HFFc6 (cell line): ENCODE results near the gene TBC1D14. TPM values are rescaled to one million over a fixed set of nuclear protein-coding genes. Genes with fewer than 3 reads are reported as not detected.

Experiments
- DNase-seq: peaks from one replicate; pipeline ENCODE4 v3.0.0-alpha.2; 2018
- H3K27ac Mint-ChIP-seq: 2 replicates; pipeline ENCODE4 v1.8.0; 2020; ENCODE audit warnings: mild to moderate bottlenecking, mixed read lengths
- H3K27me3 Mint-ChIP-seq: 2 replicates; pipeline ENCODE4 v1.8.0; 2021; ENCODE audit warnings: mild to moderate bottlenecking, moderate library complexity, mixed read lengths; ENCODE audit not compliant: insufficient read depth
- H3K36me3 Mint-ChIP-seq: 2 replicates; pipeline ENCODE4 v1.8.0; 2021; ENCODE audit warnings: low read depth, mixed read lengths
- H3K4me1 Mint-ChIP-seq: 2 replicates; pipeline ENCODE4 v1.8.0; 2020; ENCODE audit warnings: low read depth, mixed read lengths
- H3K4me3 Mint-ChIP-seq: 2 replicates; pipeline ENCODE4 v1.8.0; 2020; ENCODE audit warnings: mild to moderate bottlenecking, moderate library complexity, mixed read lengths
- H3K9me3 Mint-ChIP-seq: 2 replicates; pipeline ENCODE4 v1.8.0; 2020; ENCODE audit warnings: mild to moderate bottlenecking, mixed read lengths
- CTCF ChIP-seq: fragments of 200-600 bp; sonication (generic); IDR thresholded peaks from 2 replicates; pipeline ENCODE4 v1.5.0; 2021; ENCODE audit warnings: antibody characterized with exemption, mild to moderate bottlenecking
- total RNA-seq, 6 experiments: library from RNA; stranded (reverse); fragmentation: NEBNext Ultra II Directional; extraction: Animal tissue kit (Norgen Biotek cat#: 25700); gene quantifications; 2 replicates in 1 of 6; 3 replicates in 5 of 6; pipeline ENCODE4 v1.2.3, GENCODE V29; 2021

TBC1D14 gene
- total RNA-seq, 6 experiments from 2014 or later: 23.3 to 32.5 (median 27.9) TPM

- no peak for TF ChIP-seq CTCF
- peaks cover 1% of the 10 kb centered on the region for H3K27me3 Mint-ChIP-seq
- H3K4me3 Mint-ChIP-seq: no peak overlapping the region
- H3K4me1 Mint-ChIP-seq: peaks cover 7% of the 10 kb centered on the region
- no peak overlapping the region for H3K27ac Mint-ChIP-seq
- no peaks in the 10 kb centered on the region for H3K9me3 Mint-ChIP-seq
- no peak for DNase-seq
- H3K36me3 Mint-ChIP-seq: peaks cover 15% of the 10 kb centered on the region
Measured at GRCh38 chr4:6928081-6928480, 18.5 kb downstream of the TBC1D14 start.

GRCh38 chr4:6929339-6929811 is 19.7 kb downstream of the TBC1D14 start:
- Mint-ChIP-seq H3K4me3 (no peak overlapping the region), H3K27ac (no peak overlapping the region), H3K36me3 (peaks cover 24% of the 10 kb centered on the region), H3K9me3 (no peaks in the 10 kb centered on the region), H3K4me1 (peaks cover 7% of the 10 kb centered on the region), H3K27me3 (peaks cover 1% of the 10 kb centered on the region)
- TF ChIP-seq CTCF: no peak
- no peak for DNase-seq

GRCh38 chr4:6929812-6930464 is 20.3 kb downstream of the TBC1D14 start:
- TF ChIP-seq CTCF: no peak
- no peak overlapping the region for H3K27ac Mint-ChIP-seq
- peaks cover 24% of the 10 kb centered on the region for H3K36me3 Mint-ChIP-seq
- H3K4me1 Mint-ChIP-seq: peaks cover 7% of the 10 kb centered on the region
- no peak overlapping the region for H3K4me3 Mint-ChIP-seq
- peaks cover 1% of the 10 kb centered on the region for H3K27me3 Mint-ChIP-seq
- no peak for DNase-seq
- H3K9me3 Mint-ChIP-seq: no peaks in the 10 kb centered on the region

- H3K4me1 Mint-ChIP-seq: no peaks in the 10 kb centered on the region
- peaks cover 13% of the 10 kb centered on the region for H3K36me3 Mint-ChIP-seq
- H3K9me3 Mint-ChIP-seq: no peaks in the 10 kb centered on the region
- no peak overlapping the region for H3K27ac Mint-ChIP-seq
- no peak for TF ChIP-seq CTCF
- no peak for DNase-seq
- H3K27me3 Mint-ChIP-seq: peaks cover 1% of the 10 kb centered on the region
- H3K4me3 Mint-ChIP-seq: no peak overlapping the region
Measured at GRCh38 chr4:6932475-6932874, 22.8 kb downstream of the TBC1D14 start.

- Mint-ChIP-seq H3K4me3 (no peak overlapping the region), H3K4me1 (no peaks in the 10 kb centered on the region), H3K27ac (no peak overlapping the region), H3K9me3 (no peaks in the 10 kb centered on the region), H3K36me3 (peaks cover 13% of the 10 kb centered on the region), H3K27me3 (peaks cover 1% of the 10 kb centered on the region)
- no peak for DNase-seq
- TF ChIP-seq CTCF: no peak
Measured at GRCh38 chr4:6932918-6933317, 23.3 kb downstream of the TBC1D14 start.
